HepG2 (cell line): ENCODE measurements around the gene EML2. TPM values are rescaled to one million over a fixed set of nuclear protein-coding genes. Genes with fewer than 3 reads are reported as not detected.
A peak's percentile ranks its signal among the peaks of the same experiment; 100 is the strongest.

Experiments
- ISL2 ChIP-seq: sonication (generic); formaldehyde crosslinking; IDR thresholded peaks from 2 replicates; pipeline ENCODE4 v1.5.0; 2020; ENCODE audit warnings: missing genetic modification reagents
- NR2C2 ChIP-seq: sonication (generic); formaldehyde crosslinking; IDR thresholded peaks from 2 replicates; pipeline ENCODE4 v1.4.0; 2020; ENCODE audit warnings: missing genetic modification reagents, mild to moderate bottlenecking, moderate library complexity, borderline replicate concordance
- PHF20 ChIP-seq: sonication (generic); formaldehyde crosslinking; IDR thresholded peaks from 2 replicates; pipeline ENCODE4 v1.5.0; 2020; ENCODE audit warnings: mild to moderate bottlenecking, missing genetic modification reagents
- REXO4 ChIP-seq: sonication (generic); formaldehyde crosslinking; IDR thresholded peaks from 2 replicates; pipeline ENCODE4 v1.8.0; 2022; ENCODE audit warnings: missing genetic modification reagents, mild to moderate bottlenecking, borderline replicate concordance
- RXRB ChIP-seq: IDR thresholded peaks from 2 replicates; pipeline ENCODE4 v1.6.1; 2016; ENCODE audit warnings: borderline replicate concordance, missing genetic modification reagents, missing compliant biosample characterization
- SMYD3 ChIP-seq: sonication (generic); formaldehyde crosslinking; IDR thresholded peaks from 2 replicates; pipeline ENCODE4 v1.8.1; 2023; ENCODE audit warnings: mild to moderate bottlenecking, missing genetic modification reagents
- TBL1XR1 ChIP-seq: fragments of 150-350 bp; IDR thresholded peaks from 2 replicates; pipeline ENCODE4 v1.6.1; 2014; ENCODE audit warnings: borderline replicate concordance, low read length; ENCODE audit not compliant: partially characterized antibody
- XRCC5 ChIP-seq: fragments of 200-400 bp; formaldehyde crosslinking; optimal IDR thresholded peaks from 2 replicates; pipeline ENCODE3; 2017; ENCODE audit warnings: mild to moderate bottlenecking, low read length
- ZMYM3 ChIP-seq: sonication (generic); formaldehyde crosslinking; IDR thresholded peaks from 2 replicates; pipeline ENCODE4 v1.5.1; 2020; ENCODE audit warnings: mild to moderate bottlenecking, missing genetic modification reagents
- ZNF251 ChIP-seq: sonication (generic); formaldehyde crosslinking; IDR thresholded peaks from 2 replicates; pipeline ENCODE4 v1.9.0; 2021; ENCODE audit warnings: mild to moderate bottlenecking, missing genetic modification reagents
- ZNF3 ChIP-seq: IDR thresholded peaks from 2 replicates; pipeline ENCODE4 v1.7.0; 2017; ENCODE audit warnings: inconsistent platforms
- ZNF34 ChIP-seq: sonication (generic); formaldehyde crosslinking; IDR thresholded peaks from 2 replicates; pipeline ENCODE4 v1.4.0; 2020; ENCODE audit warnings: mild to moderate bottlenecking, missing genetic modification reagents, borderline replicate concordance
- ZNF713 ChIP-seq: sonication (generic); formaldehyde crosslinking; IDR thresholded peaks from 2 replicates; pipeline ENCODE4 v1.4.0; 2020; ENCODE audit warnings: mild to moderate bottlenecking, missing genetic modification reagents
- polyA plus RNA-seq, 8 experiments: library from polyadenylated mRNA; depleted of rRNA in 3 of 8; stranded (reverse) in 7 of 8; unstranded in 1 of 8; fragments of >200 nt; fragmentation: Illumina TruSeq in 4 of 8; extraction: Trizol in 4 of 8; gene quantifications; 2 replicates each; pipeline versions ENCODE4 v1.2.1 to v1.2.3, GENCODE V29; 2011 to 2016; ENCODE audit warnings: low read depth in 4 of 8, missing spikeins in 1 of 8, mixed read lengths in 1 of 8; ENCODE audit not compliant: insufficient read depth in 1 of 8
- total RNA-seq, 5 experiments: library from RNA; depleted of rRNA; stranded (reverse); fragments of >200 nt; fragmentation: Illumina TruSeq; extraction: Trizol; gene quantifications; 2 replicates each; pipeline ENCODE4 v1.2.3, GENCODE V29; 2016; ENCODE audit warnings: low read depth in 1 of 5
- TF ChIP-seq, protein P1 (sequence below): sonication (generic); formaldehyde crosslinking; IDR thresholded peaks from 2 replicates; pipeline ENCODE4 v1.4.0; 2020; ENCODE audit warnings: missing genetic modification reagents
- TF ChIP-seq, protein P2 (sequence below): sonication (generic); formaldehyde crosslinking; IDR thresholded peaks from 2 replicates; pipeline ENCODE4 v1.4.0; 2020; ENCODE audit warnings: missing genetic modification reagents
- TF ChIP-seq, protein P3 (sequence below): sonication (generic); formaldehyde crosslinking; conservative IDR thresholded peaks from 2 replicates; pipeline ENCODE4 v1.8.0; 2022; ENCODE audit warnings: missing genetic modification reagents
- TF ChIP-seq, protein P4 (sequence below): sonication (generic); formaldehyde crosslinking; IDR thresholded peaks from 2 replicates; pipeline ENCODE4 v1.5.1; 2020; ENCODE audit warnings: mild to moderate bottlenecking, missing genetic modification reagents
- TF ChIP-seq, protein P5 (sequence below): sonication (generic); formaldehyde crosslinking; IDR thresholded peaks from 2 replicates; pipeline ENCODE4 v1.4.0; 2020; ENCODE audit warnings: missing genetic modification reagents

Gene EML2
- total and polyA plus RNA-seq, 2 of the 13 experiments (the other 11 are each of a cell fraction or from before 2014, with no cell fraction given): 7.3 to 12.9 TPM

DNA sequence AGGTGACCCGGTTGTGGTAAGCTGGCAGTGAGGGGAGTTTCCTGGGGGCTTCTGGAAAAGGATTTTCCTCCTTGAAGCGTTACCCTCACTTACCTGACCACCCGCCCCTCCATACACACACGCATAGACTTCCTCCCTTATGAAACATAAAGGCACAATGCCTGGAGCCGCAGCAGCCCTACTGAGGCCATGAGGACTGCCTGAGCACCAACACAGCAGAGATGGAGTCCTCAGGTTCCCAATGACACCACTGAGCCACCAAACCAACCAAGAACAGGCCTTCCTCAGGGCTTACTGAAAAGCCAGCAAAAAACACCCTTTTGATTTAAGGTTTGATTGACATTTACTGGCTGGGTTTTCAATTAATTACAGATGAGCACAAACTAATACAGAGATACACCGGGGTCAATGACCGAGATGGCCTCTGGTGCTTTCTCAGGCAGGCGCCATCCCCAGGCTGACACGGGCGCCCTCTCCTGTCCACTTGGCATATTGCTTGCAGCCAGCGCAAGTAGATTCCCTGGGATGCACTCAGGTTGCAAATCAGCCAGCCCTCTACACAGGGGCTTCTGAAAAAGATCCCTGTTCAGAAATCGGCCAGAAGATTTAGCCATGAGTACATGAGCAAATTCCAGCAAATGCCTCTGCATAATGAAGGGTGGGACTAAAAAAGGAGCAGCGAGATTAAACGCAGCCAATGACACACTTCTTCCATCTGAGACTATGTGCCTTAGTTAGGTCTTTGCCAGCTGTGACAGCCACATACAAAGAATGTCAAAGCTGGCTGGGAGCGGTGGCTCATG lies 69.4 kb downstream of the EML2 start (continued):
- TF ChIP-seq, protein P1, sequence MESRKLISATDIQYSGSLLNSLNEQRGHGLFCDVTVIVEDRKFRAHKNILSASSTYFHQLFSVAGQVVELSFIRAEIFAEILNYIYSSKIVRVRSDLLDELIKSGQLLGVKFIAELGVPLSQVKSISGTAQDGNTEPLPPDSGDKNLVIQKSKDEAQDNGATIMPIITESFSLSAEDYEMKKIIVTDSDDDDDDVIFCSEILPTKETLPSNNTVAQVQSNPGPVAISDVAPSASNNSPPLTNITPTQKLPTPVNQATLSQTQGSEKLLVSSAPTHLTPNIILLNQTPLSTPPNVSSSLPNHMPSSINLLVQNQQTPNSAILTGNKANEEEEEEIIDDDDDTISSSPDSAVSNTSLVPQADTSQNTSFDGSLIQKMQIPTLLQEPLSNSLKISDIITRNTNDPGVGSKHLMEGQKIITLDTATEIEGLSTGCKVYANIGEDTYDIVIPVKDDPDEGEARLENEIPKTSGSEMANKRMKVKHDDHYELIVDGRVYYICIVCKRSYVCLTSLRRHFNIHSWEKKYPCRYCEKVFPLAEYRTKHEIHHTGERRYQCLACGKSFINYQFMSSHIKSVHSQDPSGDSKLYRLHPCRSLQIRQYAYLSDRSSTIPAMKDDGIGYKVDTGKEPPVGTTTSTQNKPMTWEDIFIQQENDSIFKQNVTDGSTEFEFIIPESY: peak; percentile 96
- TF ChIP-seq NR2C2 (CRISPR knock-in tag) (no peak), TBL1XR1 (no peak), REXO4 (CRISPR knock-in tag) (no peak), ISL2 (CRISPR knock-in tag) (no peak), RXRB (peak; percentile 96), ZMYM3 (CRISPR knock-in tag) (no peak), ZNF713 (CRISPR knock-in tag) (0 out of 2 replicates have a peak, but pooled peaks have one; percentile 24), SMYD3 (no peak), ZNF3 (CRISPR knock-in tag) (no peak), XRCC5 (peak; percentile 78), ZNF34 (CRISPR knock-in tag) (no peak), PHF20 (no peak), ZNF251 (no peak)
- TF ChIP-seq, protein P2, sequence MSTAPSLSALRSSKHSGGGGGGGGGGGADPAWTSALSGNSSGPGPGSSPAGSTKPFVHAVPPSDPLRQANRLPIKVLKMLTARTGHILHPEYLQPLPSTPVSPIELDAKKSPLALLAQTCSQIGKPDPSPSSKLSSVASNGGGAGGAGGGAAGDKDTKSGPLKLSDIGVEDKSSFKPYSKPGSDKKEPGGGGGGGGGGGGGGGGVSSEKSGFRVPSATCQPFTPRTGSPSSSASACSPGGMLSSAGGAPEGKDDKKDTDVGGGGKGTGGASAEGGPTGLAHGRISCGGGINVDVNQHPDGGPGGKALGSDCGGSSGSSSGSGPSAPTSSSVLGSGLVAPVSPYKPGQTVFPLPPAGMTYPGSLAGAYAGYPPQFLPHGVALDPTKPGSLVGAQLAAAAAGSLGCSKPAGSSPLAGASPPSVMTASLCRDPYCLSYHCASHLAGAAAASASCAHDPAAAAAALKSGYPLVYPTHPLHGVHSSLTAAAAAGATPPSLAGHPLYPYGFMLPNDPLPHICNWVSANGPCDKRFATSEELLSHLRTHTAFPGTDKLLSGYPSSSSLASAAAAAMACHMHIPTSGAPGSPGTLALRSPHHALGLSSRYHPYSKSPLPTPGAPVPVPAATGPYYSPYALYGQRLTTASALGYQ (CRISPR knock-in tag): no peak
- TF ChIP-seq, protein P3, sequence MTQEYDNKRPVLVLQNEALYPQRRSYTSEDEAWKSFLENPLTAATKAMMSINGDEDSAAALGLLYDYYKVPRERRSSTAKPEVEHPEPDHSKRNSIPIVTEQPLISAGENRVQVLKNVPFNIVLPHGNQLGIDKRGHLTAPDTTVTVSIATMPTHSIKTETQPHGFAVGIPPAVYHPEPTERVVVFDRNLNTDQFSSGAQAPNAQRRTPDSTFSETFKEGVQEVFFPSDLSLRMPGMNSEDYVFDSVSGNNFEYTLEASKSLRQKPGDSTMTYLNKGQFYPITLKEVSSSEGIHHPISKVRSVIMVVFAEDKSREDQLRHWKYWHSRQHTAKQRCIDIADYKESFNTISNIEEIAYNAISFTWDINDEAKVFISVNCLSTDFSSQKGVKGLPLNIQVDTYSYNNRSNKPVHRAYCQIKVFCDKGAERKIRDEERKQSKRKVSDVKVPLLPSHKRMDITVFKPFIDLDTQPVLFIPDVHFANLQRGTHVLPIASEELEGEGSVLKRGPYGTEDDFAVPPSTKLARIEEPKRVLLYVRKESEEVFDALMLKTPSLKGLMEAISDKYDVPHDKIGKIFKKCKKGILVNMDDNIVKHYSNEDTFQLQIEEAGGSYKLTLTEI (CRISPR knock-in tag): no peak
- TF ChIP-seq, protein P4, sequence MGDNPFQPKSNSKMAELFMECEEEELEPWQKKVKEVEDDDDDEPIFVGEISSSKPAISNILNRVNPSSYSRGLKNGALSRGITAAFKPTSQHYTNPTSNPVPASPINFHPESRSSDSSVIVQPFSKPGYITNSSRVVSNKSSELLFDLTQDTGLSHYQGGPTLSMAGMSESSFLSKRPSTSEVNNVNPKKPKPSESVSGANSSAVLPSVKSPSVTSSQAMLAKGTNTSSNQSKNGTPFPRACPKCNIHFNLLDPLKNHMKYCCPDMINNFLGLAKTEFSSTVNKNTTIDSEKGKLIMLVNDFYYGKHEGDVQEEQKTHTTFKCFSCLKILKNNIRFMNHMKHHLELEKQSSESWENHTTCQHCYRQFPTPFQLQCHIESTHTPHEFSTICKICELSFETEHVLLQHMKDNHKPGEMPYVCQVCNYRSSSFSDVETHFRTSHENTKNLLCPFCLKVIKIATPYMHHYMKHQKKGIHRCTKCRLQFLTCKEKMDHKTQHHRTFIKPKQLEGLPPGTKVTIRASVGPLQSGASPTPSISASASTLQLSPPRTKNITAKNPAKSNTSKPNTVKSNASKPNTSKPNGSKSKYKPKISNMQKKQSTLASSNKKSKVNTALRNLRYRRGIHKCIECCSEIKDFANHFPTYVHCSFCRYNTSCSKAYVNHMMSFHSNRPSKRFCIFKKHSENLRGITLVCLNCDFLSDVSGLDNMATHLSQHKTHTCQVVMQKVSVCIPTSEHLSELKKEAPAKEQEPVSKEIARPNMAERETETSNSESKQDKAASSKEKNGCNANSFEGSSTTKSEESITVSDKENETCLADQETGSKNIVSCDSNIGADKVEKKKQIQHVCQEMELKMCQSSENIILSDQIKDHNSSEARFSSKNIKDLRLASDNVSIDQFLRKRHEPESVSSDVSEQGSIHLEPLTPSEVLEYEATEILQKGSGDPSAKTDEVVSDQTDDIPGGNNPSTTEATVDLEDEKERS (CRISPR knock-in tag): no peak
- TF ChIP-seq, protein P5, sequence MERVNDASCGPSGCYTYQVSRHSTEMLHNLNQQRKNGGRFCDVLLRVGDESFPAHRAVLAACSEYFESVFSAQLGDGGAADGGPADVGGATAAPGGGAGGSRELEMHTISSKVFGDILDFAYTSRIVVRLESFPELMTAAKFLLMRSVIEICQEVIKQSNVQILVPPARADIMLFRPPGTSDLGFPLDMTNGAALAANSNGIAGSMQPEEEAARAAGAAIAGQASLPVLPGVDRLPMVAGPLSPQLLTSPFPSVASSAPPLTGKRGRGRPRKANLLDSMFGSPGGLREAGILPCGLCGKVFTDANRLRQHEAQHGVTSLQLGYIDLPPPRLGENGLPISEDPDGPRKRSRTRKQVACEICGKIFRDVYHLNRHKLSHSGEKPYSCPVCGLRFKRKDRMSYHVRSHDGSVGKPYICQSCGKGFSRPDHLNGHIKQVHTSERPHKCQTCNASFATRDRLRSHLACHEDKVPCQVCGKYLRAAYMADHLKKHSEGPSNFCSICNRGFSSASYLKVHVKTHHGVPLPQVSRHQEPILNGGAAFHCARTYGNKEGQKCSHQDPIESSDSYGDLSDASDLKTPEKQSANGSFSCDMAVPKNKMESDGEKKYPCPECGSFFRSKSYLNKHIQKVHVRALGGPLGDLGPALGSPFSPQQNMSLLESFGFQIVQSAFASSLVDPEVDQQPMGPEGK: 0 out of 2 replicates have a peak, but pooled peaks have one; percentile 26
